ENCODE data around the gene LRP8.

DNA sequence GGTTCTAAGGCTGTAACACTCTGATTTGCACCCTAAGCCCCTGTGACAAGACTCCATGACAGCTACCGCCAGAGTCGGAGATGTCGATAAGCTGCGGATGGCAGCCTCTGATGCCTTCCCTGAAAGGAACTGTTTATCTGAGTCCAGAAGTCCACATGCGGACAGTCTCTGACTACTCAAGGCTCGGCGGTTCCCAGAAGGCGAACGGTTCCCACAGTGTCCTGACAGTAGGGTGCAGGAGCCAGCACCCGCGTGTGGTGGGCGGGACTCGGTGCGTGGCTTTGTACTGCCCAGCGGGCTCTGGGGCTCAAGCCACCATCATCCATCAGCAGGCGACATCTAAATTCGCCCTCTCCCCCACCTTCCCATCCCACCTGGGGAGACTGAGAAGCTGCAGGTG lies 30.7 kb downstream of the LRP8 start:
- TF ChIP-seq POLR2G (IDR thresholded peaks at IDR 0.05; ENCODE audit: low read depth, low read length): no peak
- TF ChIP-seq, protein P1, sequence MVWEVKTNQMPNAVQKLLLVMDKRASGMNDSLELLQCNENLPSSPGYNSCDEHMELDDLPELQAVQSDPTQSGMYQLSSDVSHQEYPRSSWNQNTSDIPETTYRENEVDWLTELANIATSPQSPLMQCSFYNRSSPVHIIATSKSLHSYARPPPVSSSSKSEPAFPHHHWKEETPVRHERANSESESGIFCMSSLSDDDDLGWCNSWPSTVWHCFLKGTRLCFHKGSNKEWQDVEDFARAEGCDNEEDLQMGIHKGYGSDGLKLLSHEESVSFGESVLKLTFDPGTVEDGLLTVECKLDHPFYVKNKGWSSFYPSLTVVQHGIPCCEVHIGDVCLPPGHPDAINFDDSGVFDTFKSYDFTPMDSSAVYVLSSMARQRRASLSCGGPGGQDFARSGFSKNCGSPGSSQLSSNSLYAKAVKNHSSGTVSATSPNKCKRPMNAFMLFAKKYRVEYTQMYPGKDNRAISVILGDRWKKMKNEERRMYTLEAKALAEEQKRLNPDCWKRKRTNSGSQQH (CRISPR knock-in tag; IDR thresholded peaks at IDR 0.05): no peak
- TF ChIP-seq, protein P2, sequence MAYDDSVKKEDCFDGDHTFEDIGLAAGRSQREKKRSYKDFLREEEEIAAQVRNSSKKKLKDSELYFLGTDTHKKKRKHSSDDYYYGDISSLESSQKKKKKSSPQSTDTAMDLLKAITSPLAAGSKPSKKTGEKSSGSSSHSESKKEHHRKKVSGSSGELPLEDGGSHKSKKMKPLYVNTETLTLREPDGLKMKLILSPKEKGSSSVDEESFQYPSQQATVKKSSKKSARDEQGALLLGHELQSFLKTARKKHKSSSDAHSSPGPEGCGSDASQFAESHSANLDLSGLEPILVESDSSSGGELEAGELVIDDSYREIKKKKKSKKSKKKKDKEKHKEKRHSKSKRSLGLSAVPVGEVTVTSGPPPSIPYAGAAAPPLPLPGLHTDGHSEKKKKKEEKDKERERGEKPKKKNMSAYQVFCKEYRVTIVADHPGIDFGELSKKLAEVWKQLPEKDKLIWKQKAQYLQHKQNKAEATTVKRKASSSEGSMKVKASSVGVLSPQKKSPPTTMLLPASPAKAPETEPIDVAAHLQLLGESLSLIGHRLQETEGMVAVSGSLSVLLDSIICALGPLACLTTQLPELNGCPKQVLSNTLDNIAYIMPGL (CRISPR knock-in tag; IDR thresholded peaks at IDR 0.05): no peak
- no peak for TF ChIP-seq HDAC8 (tag; IDR thresholded peaks at IDR 0.05)

Measured in K562 (cell line).